Esophagus muscularis mucosa (tissue), 4 donors: ENCODE results near the gene AKAP17A. TPM values are rescaled to one million over a fixed set of nuclear protein-coding genes. Genes with fewer than 3 reads are reported as not detected.

ENCODE experiments used
- DNase-seq: peaks from one replicate; pipeline ENCODE4 v3.0.0-alpha.2; 2017; ENCODE audit errors: extremely low spot score
- H3K27ac ChIP-seq, 4 donors: fragments of 200-600 bp; sonication (generic); replicated peaks in 1 of 4; 1 replicate in 3 of 4; 2 replicates in 1 of 4; pipeline ENCODE4 v1.5.1; 2016 to 2019; ENCODE audit warnings: mild to moderate bottlenecking in 1 of 4
- H3K27me3 ChIP-seq, 4 donors: fragments of 200-600 bp; sonication (generic); one replicate each; pipeline versions ENCODE4 v1.5.1 to v1.6.0; 2016 to 2019
- H3K36me3 ChIP-seq, 4 donors: fragments of 200-600 bp; sonication (generic); one replicate each; pipeline ENCODE4 v1.5.1; 2016 to 2019
- H3K4me1 ChIP-seq, 4 donors: fragments of 200-600 bp; sonication (generic); one replicate each; pipeline ENCODE4 v1.5.1; 2016 to 2019
- H3K4me3 ChIP-seq, 4 donors: fragments of 200-600 bp; sonication (generic); 1 replicate in 2 of 4; 2 replicates in 2 of 4; pipeline ENCODE4 v1.5.1; 2016 to 2019; ENCODE audit warnings: mild to moderate bottlenecking in 4 of 4, moderate library complexity in 1 of 4
- H3K9me3 ChIP-seq, 4 donors: fragments of 200-600 bp; sonication (generic); 1 replicate in 3 of 4; 2 replicates in 1 of 4; pipeline ENCODE4 v1.5.1; 2016 to 2019
- EP300 ChIP-seq: sonication (generic); formaldehyde crosslinking; IDR thresholded peaks from one replicate; pipeline ENCODE4 v1.6.1; 2017; ENCODE audit warnings: antibody characterized with exemption
- POLR2A ChIP-seq: fragments of 450-650 bp; IDR thresholded peaks from one replicate; pipeline ENCODE4 v1.6.1; 2017; ENCODE audit warnings: antibody characterized with exemption, moderate library complexity, mild to moderate bottlenecking, low read depth
- POLR2AphosphoS5 ChIP-seq, 2 donors: sonication (generic); formaldehyde crosslinking; IDR thresholded peaks; one replicate each; pipeline ENCODE4 v1.6.1; 2017; ENCODE audit warnings: antibody characterized with exemption in 2 of 2
- WGBS: methylation state at CpG from one replicate; pipeline ENCODE4 v1.1.5; 2018; 5-methylcytosine and 5-hydroxymethylcytosine counted together
- intact Hi-C: fragments of 100-400 bp; cut with DNase I; formaldehyde crosslinking; loops from one replicate; pipeline ENCODE4 v1.15.1; 2023
- total RNA-seq, 4 donors: library from RNA; depleted of rRNA; stranded (reverse); fragments of >200 nt; gene quantifications; one replicate each; pipeline versions ENCODE4 v1.1.0 to v1.2.1, GENCODE V29; 2016
- TF ChIP-seq, protein P1 (sequence below), 3 experiments: fragments of 200-600 bp in 2 of 3; fragments of 450-650 bp in 1 of 3; sonication (generic) in 2 of 3; IDR thresholded peaks; one replicate each; pipeline ENCODE4 v1.5.1; 2017 to 2019; ENCODE audit warnings: antibody characterized with exemption in 3 of 3, mild to moderate bottlenecking in 2 of 3, moderate library complexity in 1 of 3

The AKAP17A gene
- total RNA-seq, 4 donors from 2014 or later: 23.4 to 36.8 (median 31.0) TPM

DNA sequence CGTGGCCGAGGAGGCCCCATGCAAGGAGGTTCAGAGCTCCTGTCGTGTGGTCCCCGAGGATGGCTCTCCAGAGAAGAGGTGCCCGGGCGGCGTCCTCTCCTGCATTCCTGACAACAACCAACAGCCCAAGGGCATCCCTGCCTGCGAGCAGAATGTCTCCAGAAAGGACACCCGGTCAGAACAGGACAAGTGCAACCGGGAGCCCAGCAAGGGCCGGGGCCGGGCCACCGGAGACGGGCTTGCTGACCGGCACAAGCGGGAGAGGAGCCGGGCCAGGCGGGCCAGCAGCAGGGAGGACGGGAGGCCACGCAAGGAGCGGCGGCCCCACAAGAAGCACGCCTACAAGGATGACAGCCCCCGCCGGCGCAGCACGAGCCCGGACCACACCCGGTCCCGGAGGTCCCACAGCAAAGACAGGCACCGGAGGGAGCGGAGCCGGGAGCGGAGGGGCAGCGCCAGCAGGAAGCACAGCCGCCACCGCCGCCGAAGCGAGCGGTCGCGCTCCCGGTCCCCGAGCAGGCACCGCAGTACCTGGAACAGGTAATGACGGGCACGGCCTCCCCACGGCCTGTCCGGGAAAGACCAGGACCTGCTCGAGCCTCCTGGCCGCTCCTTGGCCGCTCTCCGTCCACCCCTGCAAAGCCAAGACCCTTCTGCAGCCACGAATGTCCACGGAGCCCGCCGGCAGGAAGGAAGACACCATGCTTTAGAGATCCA lies 9.8 kb downstream of the AKAP17A start:
- no peaks in the 10 kb centered on the region for H3K4me1 ChIP-seq
- H3K27me3 ChIP-seq: no peaks in the 10 kb centered on the region
- intact Hi-C loops: no loop called here
- WGBS: 97% methylated on average over 54 of the region's 58 CpGs
- H3K36me3 ChIP-seq: peaks cover 64 to 80% (median 78%) of the 10 kb centered on the region in 4 donors
- no peak overlapping the region for H3K4me3 ChIP-seq
- TF ChIP-seq POLR2A (no peak), EP300 (no peak), POLR2AphosphoS5 (IDR thresholded peaks at IDR 0.05) (no peak)
- no peak for DNase-seq
- H3K9me3 ChIP-seq: no peaks in the 10 kb centered on the region
- H3K27ac ChIP-seq: no peak overlapping the region

DNA sequence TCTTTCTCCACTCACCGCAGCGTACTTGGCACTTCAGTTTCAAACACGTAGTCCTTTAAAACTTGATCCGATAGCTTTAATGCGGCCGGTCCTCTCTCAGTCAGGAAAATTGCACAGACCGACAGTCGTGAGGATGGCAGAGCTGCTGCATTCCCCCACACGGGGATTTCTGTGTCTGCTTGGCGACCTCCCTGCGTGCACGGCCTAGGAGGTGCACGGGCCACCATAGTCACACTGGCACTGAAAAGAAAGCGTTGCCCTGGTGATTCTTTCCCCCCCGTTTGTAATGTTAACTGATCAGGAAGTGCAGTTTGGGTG lies 10.3 kb downstream of the AKAP17A start:
- Histone ChIP-seq H3K9me3 (no peaks in the 10 kb centered on the region), H3K36me3 (peaks cover 64 to 80% (median 75%) of the 10 kb centered on the region in 4 donors), H3K4me1 (no peaks in the 10 kb centered on the region), H3K4me3 (no peak overlapping the region), H3K27me3 (no peaks in the 10 kb centered on the region), H3K27ac (no peak overlapping the region)
- intact Hi-C loops: no loop called here
- DNase-seq: no peak
- 95% methylated on average over 15 of the region's 15 CpGs for WGBS
- no peak for TF ChIP-seq POLR2A

DNA sequence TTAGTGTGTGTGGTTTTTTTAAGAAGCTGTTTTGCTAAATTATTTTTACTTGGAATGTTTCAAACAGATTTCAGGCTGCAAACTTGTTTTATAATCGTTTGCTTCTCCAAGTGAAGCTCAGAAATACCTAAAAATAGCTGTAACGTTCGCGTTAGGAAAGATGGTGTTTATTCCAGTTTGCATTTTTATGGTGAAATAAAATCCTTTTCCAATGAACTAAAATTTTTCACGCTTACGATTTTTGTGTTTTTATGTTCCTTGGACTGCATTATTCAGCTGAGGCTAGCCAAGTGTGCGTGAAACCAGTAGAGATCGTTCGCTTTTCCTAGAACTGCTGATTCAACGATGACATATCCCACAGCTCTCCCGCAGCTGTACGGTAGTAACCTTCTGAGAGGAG lies 10.9 kb downstream of the AKAP17A start:
- no peak overlapping the region for H3K27ac ChIP-seq
- no peak for TF ChIP-seq POLR2A
- TF ChIP-seq, protein P1, sequence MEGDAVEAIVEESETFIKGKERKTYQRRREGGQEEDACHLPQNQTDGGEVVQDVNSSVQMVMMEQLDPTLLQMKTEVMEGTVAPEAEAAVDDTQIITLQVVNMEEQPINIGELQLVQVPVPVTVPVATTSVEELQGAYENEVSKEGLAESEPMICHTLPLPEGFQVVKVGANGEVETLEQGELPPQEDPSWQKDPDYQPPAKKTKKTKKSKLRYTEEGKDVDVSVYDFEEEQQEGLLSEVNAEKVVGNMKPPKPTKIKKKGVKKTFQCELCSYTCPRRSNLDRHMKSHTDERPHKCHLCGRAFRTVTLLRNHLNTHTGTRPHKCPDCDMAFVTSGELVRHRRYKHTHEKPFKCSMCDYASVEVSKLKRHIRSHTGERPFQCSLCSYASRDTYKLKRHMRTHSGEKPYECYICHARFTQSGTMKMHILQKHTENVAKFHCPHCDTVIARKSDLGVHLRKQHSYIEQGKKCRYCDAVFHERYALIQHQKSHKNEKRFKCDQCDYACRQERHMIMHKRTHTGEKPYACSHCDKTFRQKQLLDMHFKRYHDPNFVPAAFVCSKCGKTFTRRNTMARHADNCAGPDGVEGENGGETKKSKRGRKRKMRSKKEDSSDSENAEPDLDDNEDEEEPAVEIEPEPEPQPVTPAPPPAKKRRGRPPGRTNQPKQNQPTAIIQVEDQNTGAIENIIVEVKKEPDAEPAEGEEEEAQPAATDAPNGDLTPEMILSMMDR (IDR thresholded peaks at IDR 0.05): no peak
- H3K4me1 ChIP-seq: no peaks in the 10 kb centered on the region
- no peak overlapping the region for H3K4me3 ChIP-seq
- no peak for DNase-seq
- no peaks in the 10 kb centered on the region for H3K9me3 ChIP-seq
- WGBS: 98% methylated on average over 12 of the region's 12 CpGs
- H3K36me3 ChIP-seq: peaks cover 59 to 75% (median 69%) of the 10 kb centered on the region in 4 donors
- H3K27me3 ChIP-seq: no peaks in the 10 kb centered on the region
- intact Hi-C loops: no loop called here

DNA sequence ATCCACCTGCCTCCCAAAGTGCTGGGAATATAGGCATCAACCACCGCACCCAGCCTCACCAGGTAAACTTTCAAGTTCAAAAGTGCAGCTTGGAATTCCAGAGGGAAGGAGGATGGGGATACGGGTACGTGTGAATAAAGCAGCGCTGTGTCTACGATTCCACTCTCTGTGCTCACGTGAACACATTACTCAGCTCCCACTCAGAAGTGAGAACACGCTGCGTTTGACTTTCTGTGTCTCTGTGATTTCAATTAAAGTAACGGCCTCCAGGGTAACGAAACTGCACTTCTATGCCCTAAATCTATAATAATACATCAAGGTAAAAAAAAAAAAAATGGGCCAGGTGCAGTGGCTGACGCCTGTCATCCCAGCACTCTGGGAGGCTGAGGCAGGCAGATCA lies 15.1 kb downstream of the AKAP17A start:
- Histone ChIP-seq H3K4me1 (no peaks in the 10 kb centered on the region), H3K36me3 (peaks cover 21 to 33% (median 27%) of the 10 kb centered on the region in 4 donors), H3K27me3 (no peaks in the 10 kb centered on the region), H3K4me3 (no peak overlapping the region), H3K27ac (no peak overlapping the region), H3K9me3 (no peaks in the 10 kb centered on the region)
- no peak for DNase-seq
- WGBS: 97% methylated on average over 11 of the region's 11 CpGs
- intact Hi-C loops: no loop called here
- TF ChIP-seq POLR2AphosphoS5 (IDR thresholded peaks at IDR 0.05): no peak
- no peak for TF ChIP-seq EP300
- TF ChIP-seq POLR2A: no peak
- TF ChIP-seq, protein P1 (IDR thresholded peaks at IDR 0.05): no peak

DNA sequence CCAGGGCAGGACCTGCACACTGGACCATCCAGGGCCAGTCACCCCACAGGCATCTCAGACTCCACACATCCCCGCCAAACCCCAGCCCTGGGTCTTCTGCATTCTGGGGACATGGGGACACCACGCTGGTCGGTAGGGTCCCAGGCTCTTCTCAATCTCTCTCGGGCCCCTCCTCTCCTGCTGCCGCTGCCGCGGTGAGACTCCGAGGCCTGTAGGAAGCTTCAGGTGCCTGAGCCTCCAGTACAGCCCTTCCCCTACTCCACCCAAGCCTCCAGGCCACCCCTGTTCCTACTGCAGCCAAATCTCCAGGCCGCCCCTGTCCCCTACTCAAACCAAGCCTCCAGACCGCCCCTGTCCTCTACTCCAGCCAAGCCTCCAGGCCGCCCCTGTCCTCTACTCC lies 17.9 kb downstream of the AKAP17A start:
- intact Hi-C loops: no loop called here
- DNase-seq: no peak
- H3K4me1 ChIP-seq: no peaks in the 10 kb centered on the region
- TF ChIP-seq POLR2A (no peak), EP300 (no peak), POLR2AphosphoS5 (IDR thresholded peaks at IDR 0.05) (no peak)
- TF ChIP-seq, protein P1 (IDR thresholded peaks at IDR 0.05): no peak
- no peak overlapping the region for H3K4me3 ChIP-seq
- H3K9me3 ChIP-seq: no peaks in the 10 kb centered on the region
- 92% methylated on average over 10 of the region's 11 CpGs for WGBS
- H3K27ac ChIP-seq: no peak overlapping the region
- H3K27me3 ChIP-seq: no peaks in the 10 kb centered on the region
- peaks cover 0 to 4% (median 1%) of the 10 kb centered on the region in 4 donors for H3K36me3 ChIP-seq

DNA sequence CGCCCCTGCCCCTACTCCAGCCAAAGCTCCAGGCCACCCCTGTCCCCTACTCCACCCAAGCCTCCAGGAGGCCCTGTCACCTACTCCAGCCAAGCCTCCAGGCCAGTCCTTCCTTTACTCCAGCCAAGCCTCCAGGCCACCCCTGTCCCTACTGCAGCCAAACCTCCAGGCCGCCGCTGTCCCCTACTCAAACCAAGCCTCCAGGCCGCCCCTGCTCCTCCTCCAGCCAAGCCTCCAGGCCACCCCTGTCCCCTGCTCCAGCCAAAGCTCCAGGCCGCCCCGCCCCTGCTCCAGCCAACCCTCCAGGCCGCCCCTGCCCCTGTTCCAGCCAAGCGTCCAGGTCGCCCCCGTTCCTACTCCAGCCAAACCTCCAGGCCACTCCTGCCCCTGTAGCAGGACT lies 18.4 kb downstream of the AKAP17A start:
- intact Hi-C loops: no loop called here
- TF ChIP-seq EP300 (no peak), POLR2A (no peak), POLR2AphosphoS5 (IDR thresholded peaks at IDR 0.05) (no peak)
- TF ChIP-seq, protein P1 (IDR thresholded peaks at IDR 0.05): no peak
- H3K4me1 ChIP-seq: no peaks in the 10 kb centered on the region
- no peak overlapping the region for H3K4me3 ChIP-seq
- no peaks in the 10 kb centered on the region for H3K27me3 ChIP-seq
- WGBS: 89% methylated on average over 10 of the region's 10 CpGs
- DNase-seq: no peak
- no peak overlapping the region for H3K27ac ChIP-seq
- H3K36me3 ChIP-seq: peaks cover 0 to 3% (median 0%) of the 10 kb centered on the region in 4 donors
- H3K9me3 ChIP-seq: no peaks in the 10 kb centered on the region
